Stimulated activated naive CD8-positive, alpha-beta T cell treated with anti-CD3 and anti-CD28 coated beads, Interleukin-15, amount 100 ng/mL, for 72 hours (primary cell): Measurements from ENCODE around the gene ELAVL1.

Experiments used
- ATAC-seq: fragments of 150-1000 bp; cut with Tn5 transposase; 2 replicates; pipeline ENCODE4 v1.10.0; 2021; ENCODE audit warnings: mild to moderate bottlenecking, moderate library complexity
- DNase-seq, 2 donors: peaks; one replicate each; pipeline ENCODE4 v3.0.0; 2021 to 2022
- H3K27ac Mint-ChIP-seq, 2 donors: one replicate each; pipeline ENCODE4 v1.8.0; 2022; ENCODE audit warnings: mild to moderate bottlenecking in 2 of 2, mixed read lengths in 2 of 2, moderate library complexity in 2 of 2
- H3K27me3 Mint-ChIP-seq: one replicate; pipeline ENCODE4 v1.8.0; 2022; ENCODE audit warnings: mixed read lengths
- H3K4me1 Mint-ChIP-seq: one replicate; pipeline ENCODE4 v1.8.0; 2022; ENCODE audit warnings: mild to moderate bottlenecking, mixed read lengths
- H3K4me3 Mint-ChIP-seq, 2 donors: one replicate each; pipeline ENCODE4 v1.8.0; 2022; ENCODE audit warnings: mild to moderate bottlenecking in 2 of 2, mixed read lengths in 2 of 2, moderate library complexity in 1 of 2
- H3K9me3 Mint-ChIP-seq, 2 donors: one replicate each; pipeline ENCODE4 v1.8.0; 2022; ENCODE audit warnings: mixed read lengths in 2 of 2

ELAVL1 gene

DNA sequence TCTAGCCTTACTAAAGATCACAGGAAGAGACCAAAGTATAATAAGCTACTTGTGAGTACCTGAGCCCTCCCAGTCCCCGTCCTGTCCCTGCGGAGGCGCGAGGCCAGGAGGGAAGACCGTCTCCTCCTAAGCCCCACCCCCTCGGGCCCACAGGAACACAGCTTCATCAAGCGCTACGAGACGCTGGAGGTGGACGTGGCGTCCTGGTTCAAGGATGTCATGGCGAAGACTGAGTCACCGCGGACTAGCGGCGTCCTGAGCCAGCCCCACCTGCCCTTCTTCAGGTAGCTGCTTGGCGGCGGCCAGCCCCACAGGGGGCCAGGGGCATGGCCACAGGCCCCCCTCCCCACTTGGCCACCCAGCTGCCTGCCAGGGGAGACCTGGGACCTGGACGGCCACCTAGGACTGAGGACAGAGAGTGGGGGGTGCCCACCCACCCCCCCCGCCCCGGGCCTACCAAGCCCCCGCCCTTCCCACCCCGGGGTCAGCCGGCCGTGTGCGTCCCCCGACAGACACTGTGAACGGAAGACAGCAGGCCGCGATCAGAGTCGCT, 93.2 kb downstream of the ELAVL1 start:
- H3K27ac Mint-ChIP-seq = peak overlapping the region in 1 of 2 donors; percentile 95
- no peak for DNase-seq
- peaks cover 32% of the 10 kb centered on the region for H3K4me1 Mint-ChIP-seq
- H3K4me3 Mint-ChIP-seq = no peak overlapping the region
- no peak for ATAC-seq
- peaks cover 24% of the 10 kb centered on the region for H3K27me3 Mint-ChIP-seq
- no peaks in the 10 kb centered on the region for H3K9me3 Mint-ChIP-seq

GRCh38 chr19:7911508-7912143, 93.8 kb downstream of the ELAVL1 start:
- Mint-ChIP-seq H3K9me3 (no peaks in the 10 kb centered on the region), H3K4me1 (peaks cover 33% of the 10 kb centered on the region), H3K27me3 (peaks cover 18% of the 10 kb centered on the region), H3K4me3 (no peak overlapping the region), H3K27ac (peak overlapping the region in 1 of 2 donors; percentile 95)
- no peak for DNase-seq
- ATAC-seq = no peak

- Mint-ChIP-seq H3K9me3 (no peaks in the 10 kb centered on the region), H3K4me1 (peaks cover 35% of the 10 kb centered on the region), H3K27ac (no peak overlapping the region), H3K27me3 (peaks cover 10% of the 10 kb centered on the region), H3K4me3 (no peak overlapping the region)
- ATAC-seq (no peak), DNase-seq (no peak)
Observed at GRCh38 chr19:7910321-7911161, 94.9 kb downstream of the ELAVL1 start.

- peak; percentile 10 for ATAC-seq
- DNase-seq = no peak
- Mint-ChIP-seq H3K4me3 (no peak overlapping the region), H3K4me1 (peaks cover 38% of the 10 kb centered on the region), H3K27ac (no peak overlapping the region), H3K27me3 (peaks cover under 1% of the 10 kb centered on the region), H3K9me3 (no peaks in the 10 kb centered on the region)
Observed at GRCh38 chr19:7909471-7910067, 95.9 kb downstream of the ELAVL1 start.

GRCh38 chr19:7908742-7909461, 96.5 kb downstream of the ELAVL1 start:
- DNase-seq = no peak
- ATAC-seq = no peak
- Mint-ChIP-seq H3K27me3 (no peaks in the 10 kb centered on the region), H3K27ac (no peak overlapping the region), H3K4me1 (peaks cover 42% of the 10 kb centered on the region), H3K4me3 (no peak overlapping the region), H3K9me3 (no peaks in the 10 kb centered on the region)
